GM19395 (cell line): ENCODE data around the gene PAWR.

Experiments used
- ATAC-seq: cut with Tn5 transposase; IDR thresholded peaks from one replicate; pipeline ENCODE4 v1.9.1; 2021; ENCODE audit warnings: mild to moderate bottlenecking, moderate library complexity; ENCODE audit not compliant: unreplicated experiment

The PAWR gene

GRCh38 chr12:79690638-79691510 lies at the start of gene PAWR:
Gene PAWR, minus strand, starts transcription at chr12:79690964. Its CDS starts 720 bp downstream, at chr12:79690244.
- ATAC-seq: peak; percentile 56

DNA sequence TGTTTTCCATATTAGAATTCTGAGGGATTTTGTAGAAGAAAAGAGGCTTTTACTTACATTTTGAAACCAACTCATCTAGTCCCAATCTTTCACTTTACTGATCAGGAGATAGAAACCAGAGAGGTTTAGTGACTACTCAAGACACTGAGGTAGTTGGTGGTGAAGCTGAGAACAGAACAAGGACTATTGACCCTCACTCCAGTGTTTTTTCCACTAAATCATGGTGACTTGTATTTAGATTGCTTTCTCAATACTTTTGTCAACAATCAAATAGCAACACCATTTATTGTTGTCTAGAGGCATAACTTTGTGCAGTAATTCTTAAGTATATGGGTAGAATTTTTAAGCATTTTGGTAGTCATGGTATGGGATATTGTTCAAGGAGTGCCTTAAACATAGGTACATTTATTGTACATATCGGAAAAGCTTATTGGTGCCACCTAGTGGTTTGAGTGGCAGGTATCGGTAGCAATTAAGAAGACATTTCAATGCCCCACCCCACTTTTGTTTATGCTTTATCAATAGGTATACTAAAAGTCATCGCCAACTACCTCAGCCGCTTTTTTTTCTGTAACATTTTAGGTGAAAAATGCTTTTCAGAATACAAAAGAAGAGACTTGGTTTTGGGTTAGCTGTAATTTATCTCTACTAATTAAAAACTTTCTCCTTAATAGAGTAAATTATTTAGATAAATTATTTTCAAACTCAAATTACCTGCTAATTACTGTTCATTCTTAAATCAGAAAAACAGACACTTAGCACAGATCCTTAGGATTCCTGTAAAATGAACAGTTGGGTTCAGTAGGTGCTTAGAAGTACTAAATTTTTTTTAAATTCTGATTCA lies 47.3 kb upstream of the PAWR start:
- ATAC-seq: peak; percentile 85

DNA sequence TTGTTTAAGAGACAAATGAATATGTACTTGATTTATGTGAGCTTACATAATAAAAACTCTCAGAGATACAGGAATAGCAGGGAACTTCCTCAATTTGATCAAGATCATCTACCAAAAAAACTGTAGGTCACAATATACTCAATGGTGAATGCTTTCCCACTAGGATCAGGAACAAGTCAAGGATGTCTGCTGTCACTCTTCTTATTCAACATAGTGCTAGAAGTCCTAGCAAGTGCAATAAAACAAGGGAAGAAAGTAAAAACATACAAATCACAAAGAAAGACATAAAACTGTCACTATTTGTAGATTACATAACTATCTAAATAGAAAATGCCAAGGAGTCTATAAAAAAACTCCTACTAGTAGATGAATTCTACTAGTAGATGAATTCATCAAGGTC lies 41.9 kb upstream of the PAWR start:
- no peak for ATAC-seq

DNA sequence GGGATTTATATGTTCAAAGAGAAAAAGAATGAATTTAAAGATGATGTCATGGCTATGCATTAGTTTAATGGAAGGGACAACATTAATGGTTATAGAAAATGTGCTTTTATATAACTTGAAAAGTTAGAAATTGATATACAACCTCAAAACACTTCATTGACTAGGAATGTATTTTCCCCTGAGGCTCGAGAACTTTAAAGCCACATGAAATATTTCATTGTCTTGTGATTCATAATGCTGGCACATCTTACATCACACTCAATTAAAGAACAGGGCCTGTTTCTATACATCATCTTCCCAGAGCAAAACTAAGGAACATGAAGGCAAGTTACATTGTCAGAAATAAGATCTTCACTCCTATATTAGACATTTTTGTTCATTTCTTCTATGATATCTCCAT lies 35.2 kb upstream of the PAWR start:
- no peak for ATAC-seq

GRCh38 chr12:79717006-79717405 lies 26.2 kb upstream of the PAWR start:
- no peak for ATAC-seq

- ATAC-seq: no peak
Measured at GRCh38 chr12:79715308-79715707, 24.5 kb upstream of the PAWR start.

- no peak for ATAC-seq
Measured at GRCh38 chr12:79710707-79711483, 20.1 kb upstream of the PAWR start.

GRCh38 chr12:79707830-79708229 lies 17.1 kb upstream of the PAWR start:
- ATAC-seq: no peak

DNA sequence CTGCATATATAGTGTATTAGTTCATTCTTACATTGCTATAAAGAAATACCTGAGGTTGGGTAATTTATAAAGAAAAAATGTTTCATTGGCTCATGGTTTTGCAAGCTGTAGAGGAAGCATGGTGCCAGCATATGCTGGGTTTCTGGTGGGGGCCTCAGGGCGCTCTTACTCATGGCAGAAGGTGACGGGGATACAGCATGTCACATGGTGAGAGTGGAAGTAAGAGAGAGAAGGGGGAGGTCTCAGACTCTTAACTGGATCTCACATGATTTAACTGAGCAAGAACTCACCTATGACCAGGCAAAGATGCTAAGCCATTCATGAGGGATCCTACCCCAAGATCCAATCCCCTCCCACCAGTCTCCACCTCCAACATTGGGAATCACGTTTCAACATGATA lies 15.9 kb upstream of the PAWR start:
- ATAC-seq: no peak

DNA sequence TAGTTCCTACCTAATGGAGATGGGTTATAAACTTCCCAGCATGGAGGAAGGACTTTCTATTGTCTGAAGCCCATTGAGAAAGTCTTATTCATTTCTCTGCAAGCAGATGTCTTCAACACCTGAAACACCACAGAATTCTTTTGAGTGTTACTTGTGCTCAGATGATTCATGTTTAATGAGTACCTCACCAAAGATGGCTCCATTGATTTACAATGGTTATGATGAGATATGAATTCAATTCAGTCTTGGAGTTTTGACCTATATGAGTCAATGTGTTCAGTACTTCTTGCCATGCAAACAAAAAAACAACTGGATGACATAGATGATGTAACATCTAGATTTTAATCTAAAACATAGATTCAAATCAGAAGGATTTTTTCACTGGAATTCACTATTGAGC lies 15.4 kb upstream of the PAWR start:
- ATAC-seq: no peak

DNA sequence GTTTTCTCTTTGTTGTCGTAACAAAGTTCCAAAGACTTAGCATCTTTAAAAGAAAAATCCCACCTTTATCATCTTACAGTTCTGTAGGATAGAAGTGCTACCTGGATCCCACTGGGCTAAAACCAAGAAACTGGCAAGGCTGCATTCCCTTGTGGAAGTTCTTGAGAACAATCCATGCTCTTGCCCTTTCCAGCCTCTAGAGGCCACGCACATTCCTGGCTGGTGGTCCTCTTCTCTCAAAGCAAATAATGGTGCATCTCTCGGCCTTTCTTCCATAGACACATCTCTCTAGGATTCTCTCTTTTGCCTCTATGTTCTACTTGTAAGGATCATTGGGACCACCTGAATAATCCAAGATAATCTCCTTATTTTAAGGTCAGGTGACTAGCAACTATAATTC lies 8.2 kb upstream of the PAWR start:
- ATAC-seq: no peak

DNA sequence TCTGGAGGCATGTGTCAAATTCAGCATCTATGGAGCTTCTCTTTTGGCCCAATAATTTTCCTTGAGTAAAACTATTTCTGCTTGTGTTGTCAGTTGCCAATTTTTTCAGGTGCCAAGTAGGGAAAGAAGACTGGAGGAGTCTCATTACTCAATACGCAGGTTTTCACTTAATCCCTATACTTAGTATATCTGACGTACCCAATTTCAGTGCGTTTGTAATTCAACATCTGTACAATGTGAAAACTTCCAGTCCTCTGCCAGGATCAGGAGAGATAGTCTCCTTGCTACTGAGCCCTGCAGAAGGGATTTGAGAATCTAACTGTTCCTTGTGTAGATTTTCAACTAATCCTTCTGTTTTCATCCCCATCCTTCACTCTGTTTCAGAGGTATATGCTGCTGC lies 5.7 kb upstream of the PAWR start:
- no peak for ATAC-seq

DNA sequence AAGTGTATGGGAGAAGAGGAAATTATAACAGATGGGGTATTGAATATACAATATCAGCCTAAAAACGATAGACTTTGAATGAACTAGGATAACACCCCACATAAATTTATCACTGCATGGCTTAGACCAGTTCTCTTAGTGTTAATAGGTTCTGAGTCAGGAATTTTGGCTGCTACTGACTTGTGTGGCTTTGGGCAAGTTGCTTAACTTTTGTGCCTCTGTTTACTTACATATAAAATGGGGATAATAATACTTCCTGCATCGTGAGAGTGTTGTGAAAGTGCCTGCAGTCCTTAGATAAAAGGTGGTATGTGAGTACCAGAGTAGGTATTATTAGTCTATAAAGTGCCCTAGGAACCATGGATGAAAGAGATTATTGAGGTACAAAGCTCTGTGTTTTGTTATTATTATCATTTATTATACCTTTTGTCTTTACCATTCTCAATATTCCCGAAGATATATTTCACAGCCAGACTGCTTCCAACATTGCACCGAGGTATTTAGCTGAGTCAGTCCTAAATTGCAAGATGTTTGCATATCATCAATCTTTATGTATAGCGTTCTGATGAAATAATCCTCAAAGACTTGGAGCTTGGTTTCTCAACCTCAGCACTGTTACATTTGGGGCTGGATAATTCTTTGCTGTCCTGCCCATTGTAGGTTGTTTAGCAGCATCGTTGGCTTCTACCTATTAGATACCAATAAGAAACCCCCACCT lies 2.3 kb upstream of the PAWR start:
- no peak for ATAC-seq

GRCh38 chr12:79691511-79692248 lies 916 bp upstream of the PAWR start:
- no peak for ATAC-seq

GRCh38 chr12:79690142-79690637 lies 574 bp downstream of the PAWR start:
- peak; percentile 33 for ATAC-seq

DNA sequence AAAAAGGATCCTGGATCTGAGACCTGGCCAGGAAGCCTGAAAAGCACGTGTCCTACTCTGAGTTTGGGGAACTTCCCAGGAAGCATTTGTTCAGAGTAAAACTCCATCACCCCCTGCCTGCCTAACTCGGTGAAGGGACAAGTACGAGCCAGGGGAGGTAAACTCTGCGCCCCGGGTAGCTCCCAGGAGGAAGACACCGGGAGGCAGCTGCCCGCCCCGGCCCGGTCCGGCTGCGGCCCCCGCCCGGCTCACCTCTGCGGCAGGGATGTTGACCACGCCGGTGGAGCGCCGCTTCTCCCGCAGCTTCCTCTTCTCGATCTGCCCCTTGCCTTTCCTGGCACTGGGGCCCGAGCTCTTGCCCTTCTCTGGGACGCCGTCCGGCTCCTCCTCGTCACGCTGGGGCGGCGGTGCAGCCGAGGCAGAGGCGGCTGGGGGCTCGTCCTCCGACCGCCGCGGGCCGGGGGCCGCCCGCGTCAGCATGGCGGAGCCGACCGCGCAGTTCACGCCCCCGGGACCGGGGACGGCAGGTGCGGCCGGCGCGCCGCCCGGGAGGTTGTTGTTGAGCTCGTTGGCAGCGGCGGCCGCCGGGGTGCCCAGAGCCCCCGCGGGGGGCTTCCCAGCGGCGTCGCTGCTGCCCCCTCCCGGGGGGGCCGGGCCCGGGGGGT lies 1.2 kb downstream of the PAWR start:
- ATAC-seq: peak; percentile 27

- ATAC-seq: peak; percentile 0
Measured at GRCh38 chr12:79689061-79689476, 1.7 kb downstream of the PAWR start.

- ATAC-seq: peak; percentile 20
Measured at GRCh38 chr12:79688376-79689060, 2.2 kb downstream of the PAWR start.
